Vagina (tissue), 2 donors: ENCODE results near the gene NUCB1.

Experiments used
- CTCF ChIP-seq, 3 experiments: fragments of 450-650 bp in 2 of 3; fragments of 200-600 bp in 1 of 3; sonication (generic) in 1 of 3; IDR thresholded peaks; one replicate each; pipeline ENCODE4 v1.5.1; 2017 to 2019; ENCODE audit warnings: antibody characterized with exemption in 3 of 3, mild to moderate bottlenecking in 2 of 3, moderate library complexity in 2 of 3
- POLR2A ChIP-seq, 2 donors: fragments of 450-650 bp; IDR thresholded peaks; one replicate each; pipeline ENCODE4 v1.6.1; 2017; ENCODE audit warnings: antibody characterized with exemption in 2 of 2, mild to moderate bottlenecking in 2 of 2, moderate library complexity in 2 of 2
- POLR2AphosphoS5 ChIP-seq, 2 donors: sonication (generic); formaldehyde crosslinking; IDR thresholded peaks; one replicate each; pipeline ENCODE4 v1.9.0; 2017; ENCODE audit warnings: antibody characterized with exemption in 2 of 2, mild to moderate bottlenecking in 2 of 2, low read depth in 1 of 2; ENCODE audit not compliant: insufficient read depth in 1 of 2

GRCh38 chr19:48861313-48861712, 38.8 kb upstream of the NUCB1 start:
- TF ChIP-seq POLR2A (IDR thresholded peaks at IDR 0.05) (no peak), CTCF (IDR thresholded peaks at IDR 0.05) (no peak), POLR2AphosphoS5 (IDR thresholded peaks at IDR 0.05; ENCODE audit: insufficient read depth in 1 of 2, low read depth in 1 of 2) (no peak)
